Measurements from ENCODE around the gene SLC25A2.
A peak's percentile ranks its signal among the peaks of the same experiment; 100 is the strongest.

Gene SLC25A2

GRCh38 chr5:141328231-141328630 lies 24.4 kb upstream of the SLC25A2 start:
- DNase-seq: peak in 1 of 3 donors; percentile 20
- WGBS (ENCODE audit: insufficient coverage): 81% methylated on average over 8 of the region's 8 CpGs
- CTCF ChIA-PET: interaction anchor here (1.2 to 1.8 kb wide), 4 partner anchors 10 to 236 kb away, joined by 3 to 5 read pairs (median 4); partner anchors contain the start of gene PCDHGA3
- Histone ChIP-seq H3K27ac (ENCODE audit: insufficient read depth in 1 of 2, low read depth in 1 of 2, low read length in 2 of 2, poor library complexity in 1 of 2, severe bottlenecking in 2 of 2) (no peak overlapping the region), H3K9me3 (ENCODE audit: control extremely low read depth in 1 of 5, control insufficient read depth in 4 of 5, insufficient read depth in 2 of 5, low read depth in 1 of 5, low read length in 4 of 5) (peaks cover 4 to 75% (median 50%) of the 10 kb centered on the region in 5 experiments), H3K36me3 (ENCODE audit: control insufficient read depth in 4 of 4, insufficient read depth in 4 of 4, low read length in 3 of 4) (no peaks in the 10 kb centered on the region), H3K4me3 (ENCODE audit: control insufficient read depth in 1 of 7, extremely low read depth in 1 of 7, insufficient read depth in 4 of 7, low read depth in 2 of 7, low read length in 6 of 7) (no peak overlapping the region), H3K4me1 (ENCODE audit: control extremely low read depth in 1 of 4, control insufficient read depth in 4 of 4, insufficient read depth in 4 of 4, low read length in 3 of 4) (no peaks in the 10 kb centered on the region), H3K27me3 (replicated peaks in 2 of 5; ENCODE audit: control insufficient read depth in 4 of 5, insufficient read depth in 5 of 5, low read length in 4 of 5) (peaks cover 9 to 51% (median 12%) of the 10 kb centered on the region in 5 experiments)
- POLR2A ChIA-PET: no interaction called here

- ChIA-PET POLR2A (no interaction called here), CTCF (interaction anchor here (1.2 kb wide), 1 partner anchor 36 kb away, joined by 3 read pairs; no protein-coding TSS in a partner anchor)
- DNase-seq: peak; percentile 57 to 83 (median 72)
- Histone ChIP-seq H3K27me3 (replicated peaks in 2 of 5; ENCODE audit: control insufficient read depth in 4 of 5, insufficient read depth in 5 of 5, low read length in 4 of 5) (peaks cover under 1 to 32% (median 10%) of the 10 kb centered on the region in 5 experiments), H3K4me1 (ENCODE audit: control extremely low read depth in 1 of 4, control insufficient read depth in 4 of 4, insufficient read depth in 4 of 4, low read length in 3 of 4) (no peaks in the 10 kb centered on the region), H3K4me3 (ENCODE audit: control insufficient read depth in 1 of 7, extremely low read depth in 1 of 7, insufficient read depth in 4 of 7, low read depth in 2 of 7, low read length in 6 of 7) (peak overlapping the region in 6 of 7 experiments; percentile 32 to 74 (median 54)), H3K36me3 (ENCODE audit: control insufficient read depth in 4 of 4, insufficient read depth in 4 of 4, low read length in 3 of 4) (no peaks in the 10 kb centered on the region), H3K9me3 (ENCODE audit: control extremely low read depth in 1 of 5, control insufficient read depth in 4 of 5, insufficient read depth in 2 of 5, low read depth in 1 of 5, low read length in 4 of 5) (peaks cover 1 to 67% (median 36%) of the 10 kb centered on the region in 5 experiments), H3K27ac (ENCODE audit: insufficient read depth in 1 of 2, low read depth in 1 of 2, low read length in 2 of 2, poor library complexity in 1 of 2, severe bottlenecking in 2 of 2) (no peak overlapping the region)
- WGBS (ENCODE audit: insufficient coverage): 5% methylated on average over 21 of the region's 27 CpGs
Observed at GRCh38 chr5:141326088-141326854, 22.4 kb upstream of the SLC25A2 start.

GRCh38 chr5:141322261-141322660 lies 18.4 kb upstream of the SLC25A2 start:
- Histone ChIP-seq H3K4me1 (ENCODE audit: control extremely low read depth in 1 of 4, control insufficient read depth in 4 of 4, insufficient read depth in 4 of 4, low read length in 3 of 4) (peaks cover 0 to 5% (median 0%) of the 10 kb centered on the region in 4 experiments), H3K9me3 (ENCODE audit: control extremely low read depth in 1 of 5, control insufficient read depth in 4 of 5, insufficient read depth in 2 of 5, low read depth in 1 of 5, low read length in 4 of 5) (peaks cover 11 to 61% (median 39%) of the 10 kb centered on the region in 5 experiments), H3K27ac (ENCODE audit: insufficient read depth in 1 of 2, low read depth in 1 of 2, low read length in 2 of 2, poor library complexity in 1 of 2, severe bottlenecking in 2 of 2) (no peak overlapping the region), H3K4me3 (ENCODE audit: control insufficient read depth in 1 of 7, extremely low read depth in 1 of 7, insufficient read depth in 4 of 7, low read depth in 2 of 7, low read length in 6 of 7) (no peak overlapping the region), H3K36me3 (ENCODE audit: control insufficient read depth in 4 of 4, insufficient read depth in 4 of 4, low read length in 3 of 4) (peaks cover 11 to 22% (median 16%) of the 10 kb centered on the region in 4 experiments), H3K27me3 (replicated peaks in 2 of 5; ENCODE audit: control insufficient read depth in 4 of 5, insufficient read depth in 5 of 5, low read length in 4 of 5) (peaks cover 0 to 4% (median 3%) of the 10 kb centered on the region in 5 experiments)
- 100% methylated on average over 2 of the region's 3 CpGs for WGBS (ENCODE audit: insufficient coverage)
- ChIA-PET POLR2A (no interaction called here), CTCF (interaction anchor here (1.0 kb wide), 1 partner anchor 246 kb away, joined by 3 read pairs; no protein-coding TSS in a partner anchor)
- DNase-seq: no peak

GRCh38 chr5:141320225-141321169 lies 16.6 kb upstream of the SLC25A2 start, which contains the start of gene TAF7:
TSS of gene TAF7 (minus strand) at chr5:141320784. CDS start at chr5:141320044, 740 bp downstream.
- Histone ChIP-seq H3K27me3 (replicated peaks in 2 of 5; ENCODE audit: control insufficient read depth in 4 of 5, insufficient read depth in 5 of 5, low read length in 4 of 5) (no peaks in the 10 kb centered on the region), H3K4me3 (ENCODE audit: control insufficient read depth in 1 of 7, extremely low read depth in 1 of 7, insufficient read depth in 4 of 7, low read depth in 2 of 7, low read length in 6 of 7) (peak within 1 kb of the TSS; percentile 62 to 97 (median 87)), H3K9me3 (ENCODE audit: control extremely low read depth in 1 of 5, control insufficient read depth in 4 of 5, insufficient read depth in 2 of 5, low read depth in 1 of 5, low read length in 4 of 5) (peaks cover 12 to 70% (median 37%) of the 10 kb centered on the region in 5 experiments), H3K27ac (ENCODE audit: insufficient read depth in 1 of 2, low read depth in 1 of 2, low read length in 2 of 2, poor library complexity in 1 of 2, severe bottlenecking in 2 of 2) (peak within 1 kb of the TSS; percentile 99), H3K4me1 (ENCODE audit: control extremely low read depth in 1 of 4, control insufficient read depth in 4 of 4, insufficient read depth in 4 of 4, low read length in 3 of 4) (peaks cover 0 to 5% (median 0%) of the 10 kb centered on the region in 4 experiments), H3K36me3 (ENCODE audit: control insufficient read depth in 4 of 4, insufficient read depth in 4 of 4, low read length in 3 of 4) (peaks cover 11 to 32% (median 22%) of the 10 kb centered on the region in 4 experiments)
- ChIA-PET CTCF (interaction anchor here (0.5 to 3.5 kb wide), 24 partner anchors 9 to 243 kb away, joined by 3 to 12 read pairs (median 4); partner anchors contain the start of genes PCDHGA10, PCDHGA11, PCDHGA12 and PCDHGA2), POLR2A (interaction anchor here (1.2 kb wide), 1 partner anchor 298 kb away, joined by 3 read pairs; the partner anchor contains the start of gene DIAPH1)
- WGBS (ENCODE audit: insufficient coverage): under 1% methylated on average over 65 of the region's 67 CpGs
- peak; percentile 96 to 98 (median 97) for DNase-seq

- no peak for DNase-seq
- POLR2A ChIA-PET: interaction anchor here (1.2 kb wide), 1 partner anchor 299 kb away, joined by 3 read pairs; the partner anchor contains the start of gene DIAPH1
- peak overlapping the region in 6 of 7 experiments; percentile 80 to 97 (median 88) for H3K4me3 ChIP-seq (ENCODE audit: control insufficient read depth in 1 of 7, extremely low read depth in 1 of 7, insufficient read depth in 4 of 7, low read depth in 2 of 7, low read length in 6 of 7)
- WGBS (ENCODE audit: insufficient coverage): 85% methylated on average over 5 of the region's 5 CpGs
- no peaks in the 10 kb centered on the region for H3K27me3 ChIP-seq (replicated peaks in 2 of 5; ENCODE audit: control insufficient read depth in 4 of 5, insufficient read depth in 5 of 5, low read length in 4 of 5)
- H3K27ac ChIP-seq (ENCODE audit: insufficient read depth in 1 of 2, low read depth in 1 of 2, low read length in 2 of 2, poor library complexity in 1 of 2, severe bottlenecking in 2 of 2): no peak overlapping the region
- H3K4me1 ChIP-seq (ENCODE audit: control extremely low read depth in 1 of 4, control insufficient read depth in 4 of 4, insufficient read depth in 4 of 4, low read length in 3 of 4): peaks cover 0 to 5% (median 0%) of the 10 kb centered on the region in 4 experiments
- CTCF ChIA-PET: interaction anchor here (0.8 to 3.5 kb wide), 21 partner anchors 8 to 244 kb away, joined by 3 to 12 read pairs (median 5); partner anchors contain the start of genes PCDHGA10, PCDHGA11, PCDHGA12 and PCDHGA2
- H3K9me3 ChIP-seq (ENCODE audit: control extremely low read depth in 1 of 5, control insufficient read depth in 4 of 5, insufficient read depth in 2 of 5, low read depth in 1 of 5, low read length in 4 of 5): peaks cover 18 to 73% (median 44%) of the 10 kb centered on the region in 5 experiments
- peaks cover 11 to 36% (median 24%) of the 10 kb centered on the region in 4 experiments for H3K36me3 ChIP-seq (ENCODE audit: control insufficient read depth in 4 of 4, insufficient read depth in 4 of 4, low read length in 3 of 4)
Observed at GRCh38 chr5:141319699-141320098, 15.8 kb upstream of the SLC25A2 start.

- H3K36me3 ChIP-seq (ENCODE audit: control insufficient read depth in 4 of 4, insufficient read depth in 4 of 4, low read length in 3 of 4): peaks cover 11 to 38% (median 24%) of the 10 kb centered on the region in 4 experiments
- H3K9me3 ChIP-seq (ENCODE audit: control extremely low read depth in 1 of 5, control insufficient read depth in 4 of 5, insufficient read depth in 2 of 5, low read depth in 1 of 5, low read length in 4 of 5): peaks cover 20 to 72% (median 45%) of the 10 kb centered on the region in 5 experiments
- CTCF ChIA-PET: interaction anchor here (1.2 to 3.5 kb wide), 12 partner anchors 15 to 245 kb away, joined by 3 to 12 read pairs (median 6); partner anchors contain the start of genes PCDHGA10, PCDHGA11, PCDHGA12 and PCDHGA2
- no peak for DNase-seq
- H3K4me1 ChIP-seq (ENCODE audit: control extremely low read depth in 1 of 4, control insufficient read depth in 4 of 4, insufficient read depth in 4 of 4, low read length in 3 of 4): peaks cover 0 to 5% (median 0%) of the 10 kb centered on the region in 4 experiments
- H3K4me3 ChIP-seq (ENCODE audit: control insufficient read depth in 1 of 7, extremely low read depth in 1 of 7, insufficient read depth in 4 of 7, low read depth in 2 of 7, low read length in 6 of 7): peak overlapping the region in 1 of 7 experiments; percentile 19
- POLR2A ChIA-PET: no interaction called here
- no peak overlapping the region for H3K27ac ChIP-seq (ENCODE audit: insufficient read depth in 1 of 2, low read depth in 1 of 2, low read length in 2 of 2, poor library complexity in 1 of 2, severe bottlenecking in 2 of 2)
- H3K27me3 ChIP-seq (replicated peaks in 2 of 5; ENCODE audit: control insufficient read depth in 4 of 5, insufficient read depth in 5 of 5, low read length in 4 of 5): no peaks in the 10 kb centered on the region
- 98% methylated on average over 6 of the region's 6 CpGs for WGBS (ENCODE audit: insufficient coverage)
Observed at GRCh38 chr5:141319202-141319601, 15.4 kb upstream of the SLC25A2 start.
